HCT116 (cell line): ENCODE data around the gene RNASEL. TPM values are rescaled to one million over a fixed set of nuclear protein-coding genes. Genes with fewer than 3 reads are reported as not detected.

Experiments
- ATAC-seq: fragments of 200-7000 bp; cut with Tn5 transposase; 2 replicates; pipeline ENCODE4 v1.9.1; 2020; ENCODE audit warnings: mild to moderate bottlenecking, moderate library complexity
- BruUV-seq: library from RNA; stranded (reverse); fragments of 400-500 nt; replicated peaks from 2 replicates; lab custom pipeline; 2021; lab: Mats Ljungman, UMichigan
- CTCF ChIA-PET: fragments of 300-600 bp; sonication (Branson Sonifier 250); formaldehyde crosslinking; loops from one replicate; lab custom pipeline; 2021; ENCODE audit warnings: antibody characterized with exemption; lab: Charles Lee
- POLR2A ChIA-PET: fragments of 300-600, 350-600 bp; sonication (Branson Sonifier 250); formaldehyde crosslinking; loops from one replicate; lab custom pipeline; 2021; ENCODE audit warnings: antibody characterized with exemption; lab: Charles Lee
- RAD21 ChIA-PET, 2 experiments: fragments of 300-600 bp; sonication (Branson Sonifier 250); formaldehyde crosslinking; loops; one replicate each; lab custom pipeline; 2023; ENCODE audit warnings: low total read pairs in 2 of 2; ENCODE audit not compliant: uncharacterized antibody in 2 of 2, unreplicated experiment in 2 of 2, low non-redundant PET in 1 of 2; lab: Charles Lee
- DNase-seq: peaks from one replicate; pipeline ENCODE4 v3.0.0-alpha.2; 2010; ENCODE audit warnings: low read depth, low spot score
- H2AFZ ChIP-seq: fragments of 200-600 bp; shearing (Covaris generic), sonication (generic); 2 replicates; pipeline ENCODE4 v1.6.1; 2017; ENCODE audit warnings: low read depth, mixed run types, mixed read lengths, antibody characterized with exemption, low read length; ENCODE audit not compliant: poor library complexity, severe bottlenecking
- H3K27ac ChIP-seq: 2 replicates; pipeline ENCODE4 v1.5.1; 2012; ENCODE audit warnings: low read depth, low read length
- H3K27me3 ChIP-seq: fragments of 200-600 bp; sonication (generic); 2 replicates; pipeline ENCODE4 v1.6.1; 2016; ENCODE audit warnings: mixed run types, low read length, mixed read lengths; ENCODE audit not compliant: insufficient read depth
- H3K36me3 ChIP-seq, 2 experiments: fragments of 200-500 bp in 1 of 2; fragments of 200-600 bp in 1 of 2; sonication (Bioruptor generic) in 1 of 2; sonication (generic) in 1 of 2; 2 replicates each; pipeline versions ENCODE4 v1.5.1 to v1.6.1; 2014 to 2016; ENCODE audit warnings: low read length in 2 of 2, inconsistent platforms in 1 of 2, mixed read lengths in 1 of 2, mixed run types in 1 of 2; ENCODE audit not compliant: insufficient read depth in 2 of 2, control insufficient read depth in 1 of 2
- H3K4me1 ChIP-seq, 2 experiments: fragments of 200-600 bp in 1 of 2; sonication (generic) in 1 of 2; 2 replicates each; pipeline versions ENCODE4 v1.5.1 to v1.6.1; 2012 to 2017; ENCODE audit warnings: low read length in 2 of 2, inconsistent platforms in 1 of 2, mild to moderate bottlenecking in 1 of 2, mixed read lengths in 1 of 2, mixed run types in 1 of 2, moderate library complexity in 1 of 2; ENCODE audit not compliant: insufficient read depth in 2 of 2, control insufficient read depth in 1 of 2
- H3K4me2 ChIP-seq: fragments of 200-600 bp; sonication (generic); 2 replicates; pipeline ENCODE4 v1.6.1; 2017; ENCODE audit warnings: mixed run types, low read length, mixed read lengths
- H3K4me3 ChIP-seq, 2 experiments: fragments of 200-600 bp in 1 of 2; sonication (generic) in 1 of 2; replicated peaks in 1 of 2; 2 replicates each; pipeline ENCODE4 v1.5.1; 2011 to 2016; ENCODE audit warnings: low read length in 2 of 2, control low read depth in 1 of 2, low read depth in 1 of 2, mild to moderate bottlenecking in 1 of 2, mixed read lengths in 1 of 2, mixed run types in 1 of 2
- H3K79me2 ChIP-seq: fragments of 200-600 bp; sonication (generic); 2 replicates; pipeline ENCODE4 v1.6.1; 2017; ENCODE audit warnings: mild to moderate bottlenecking, mixed run types, low read length, moderate library complexity, mixed read lengths; ENCODE audit not compliant: insufficient read depth
- H3K9ac ChIP-seq: fragments of 200-600 bp; sonication (generic); 2 replicates; pipeline ENCODE4 v1.6.1; 2016; ENCODE audit warnings: low read length, mixed read lengths
- H3K9me2 ChIP-seq: fragments of 200-600 bp; sonication (generic), shearing (Covaris generic); 2 replicates; pipeline ENCODE4 v1.6.1; 2017; ENCODE audit warnings: mixed run types, mild to moderate bottlenecking, moderate library complexity; ENCODE audit not compliant: insufficient read depth
- H3K9me3 ChIP-seq, 2 experiments: fragments of 200-500 bp in 1 of 2; fragments of 200-600 bp in 1 of 2; sonication (Bioruptor generic) in 1 of 2; sonication (generic) in 1 of 2; 2 replicates each; pipeline ENCODE4 v1.6.1; 2014 to 2017; ENCODE audit warnings: low read length in 2 of 2, mixed read lengths in 2 of 2, inconsistent platforms in 1 of 2, low read depth in 1 of 2, mild to moderate bottlenecking in 1 of 2, mixed run types in 1 of 2, moderate library complexity in 1 of 2; ENCODE audit not compliant: control insufficient read depth in 1 of 2, insufficient read depth in 1 of 2
- H4K20me1 ChIP-seq: fragments of 200-600 bp; sonication (generic), shearing (Covaris generic); 2 replicates; pipeline ENCODE4 v1.6.1; 2017; ENCODE audit warnings: mixed run types, mild to moderate bottlenecking, moderate library complexity; ENCODE audit not compliant: insufficient read depth
- ATF3 ChIP-seq: IDR thresholded peaks from 2 replicates; pipeline ENCODE4 v1.6.1; 2012
- CBX3 ChIP-seq: IDR thresholded peaks from 2 replicates; pipeline ENCODE4 v1.6.1; 2012; ENCODE audit warnings: low read depth
- CEBPB ChIP-seq: IDR thresholded peaks from 2 replicates; pipeline ENCODE4 v1.6.1; 2012; ENCODE audit warnings: low read depth
- EGR1 ChIP-seq: IDR thresholded peaks from 2 replicates; pipeline ENCODE4 v1.6.1; 2012; ENCODE audit warnings: low read depth
- ELF1 ChIP-seq: IDR thresholded peaks from 2 replicates; pipeline ENCODE4 v1.6.1; 2012; ENCODE audit warnings: low read depth, borderline replicate concordance
- EZH2 ChIP-seq: fragments of 200-600 bp; sonication (generic); IDR thresholded peaks from 2 replicates; pipeline ENCODE4 v1.6.1; 2017; ENCODE audit warnings: antibody characterized with exemption, mixed run types
- EZH2phosphoT487 ChIP-seq: fragments of 200-600 bp; IDR thresholded peaks from 2 replicates; pipeline ENCODE4 v1.6.1; 2018; ENCODE audit warnings: antibody characterized with exemption, borderline replicate concordance
- POLR2A ChIP-seq: IDR thresholded peaks from 2 replicates; pipeline ENCODE4 v1.7.0; 2011; ENCODE audit warnings: borderline replicate concordance; ENCODE audit not compliant: insufficient read depth, insufficient read length; ENCODE audit errors: extremely low read depth
- SP1 ChIP-seq: IDR thresholded peaks from 2 replicates; pipeline ENCODE4 v1.6.1; 2012; ENCODE audit warnings: low read depth
- SRF ChIP-seq: IDR thresholded peaks from 2 replicates; pipeline ENCODE4 v1.6.1; 2012; ENCODE audit warnings: low read depth
- YY1 ChIP-seq: IDR thresholded peaks from 2 replicates; pipeline ENCODE4 v1.6.1; 2011; ENCODE audit warnings: low read length, low read depth, moderate library complexity, mild to moderate bottlenecking; ENCODE audit not compliant: insufficient replicate concordance; ENCODE audit errors: extremely low read depth
- ZFX ChIP-seq: fragments of 450-650 bp; IDR thresholded peaks from 2 replicates; pipeline ENCODE4 v1.6.1; 2017
- intact Hi-C: fragments of 100-400 bp; cut with micrococcal nuclease; formaldehyde crosslinking; loops from 2 replicates; pipeline ENCODE4 v1.10.0; 2022
- total RNA-seq: library from RNA; stranded (reverse); gene quantifications from one replicate; pipeline ENCODE4 v1.2.1, GENCODE V29; 2021; ENCODE audit not compliant: unreplicated experiment
- TF ChIP-seq, protein P1 (sequence below): IDR thresholded peaks from 2 replicates; pipeline ENCODE4 v1.6.1; 2012

Gene RNASEL
- total RNA-seq, 1 experiment from 2014 or later: 2.9 TPM

GRCh38 chr1:182598296-182598695 is 9.2 kb upstream of the RNASEL start:
- intact Hi-C loops: no loop called here

DNA sequence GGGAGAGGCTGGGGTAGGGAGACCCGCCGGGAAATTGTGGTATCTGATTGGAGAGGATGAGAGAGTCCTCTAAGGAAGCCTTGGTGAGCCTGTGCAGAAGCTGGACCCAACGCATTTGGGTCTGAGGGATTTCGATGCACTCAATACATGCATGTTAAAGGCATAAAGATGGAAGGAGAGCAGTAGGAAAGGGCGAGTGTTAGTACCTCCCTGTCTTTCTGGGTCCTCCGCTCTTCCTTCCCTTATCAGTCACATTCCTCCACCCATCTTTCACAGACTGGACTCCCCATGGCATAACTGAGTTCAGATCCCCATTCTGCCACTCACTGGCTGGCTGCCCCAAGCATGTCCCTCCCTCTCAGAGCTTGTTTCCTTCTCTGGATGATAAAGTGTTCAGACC is 7.9 kb upstream of the RNASEL start:
- H3K4me1 ChIP-seq: no peaks in the 10 kb centered on the region
- no peak overlapping the region for H3K4me2 ChIP-seq
- no peaks in the 10 kb centered on the region for H3K27me3 ChIP-seq
- ATAC-seq (no peak), DNase-seq (no peak)
- H3K79me2 ChIP-seq: no peaks in the 10 kb centered on the region
- no peak overlapping the region for H3K4me3 ChIP-seq
- ChIA-PET RAD21 (no interaction called here), CTCF (interaction anchor here (1.4 to 17.3 kb wide), 2 partner anchors 183 to 189 kb away, joined by 3 to 412 read pairs; partner anchors contain the start of gene NPL), POLR2A (interaction anchor here (1.1 kb wide), 1 partner anchor 190 kb away, joined by 3 read pairs; no protein-coding TSS in a partner anchor)
- no peak overlapping the region for H3K9ac ChIP-seq
- H4K20me1 ChIP-seq: no peaks in the 10 kb centered on the region
- BruUV-seq: no TSS peak
- no peak overlapping the region for H3K27ac ChIP-seq
- TF ChIP-seq SRF (no peak), EGR1 (no peak), POLR2A (no peak), CEBPB (no peak), EZH2phosphoT487 (no peak), YY1 (no peak), ZFX (no peak), EZH2 (no peak), ATF3 (no peak), CBX3 (no peak), ELF1 (no peak)
- TF ChIP-seq, protein P1, sequence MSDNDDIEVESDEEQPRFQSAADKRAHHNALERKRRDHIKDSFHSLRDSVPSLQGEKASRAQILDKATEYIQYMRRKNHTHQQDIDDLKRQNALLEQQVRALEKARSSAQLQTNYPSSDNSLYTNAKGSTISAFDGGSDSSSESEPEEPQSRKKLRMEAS: no peak
- TF ChIP-seq, all 23 proteins: peak for 0
- Histone ChIP-seq H3K9me2 (no peaks in the 10 kb centered on the region), H3K9me3 (no peaks in the 10 kb centered on the region), H3K36me3 (peaks cover 12 to 17% of the 10 kb centered on the region in 2 experiments; a peak in 3 of 4 replicates), H2AFZ (no peak overlapping the region)
- intact Hi-C loops: no loop called here

More at GRCh38 chr1:182598296-182598695, 9.2 kb upstream of the RNASEL start:
- no peak overlapping the region for H3K4me2 ChIP-seq
- TF ChIP-seq, protein P1: no peak
- no peak for TF ChIP-seq SP1
- TF ChIP-seq YY1: no peak
- TF ChIP-seq, all 23 proteins: peak for 0
- BruUV-seq: no TSS peak
- Histone ChIP-seq H4K20me1 (no peaks in the 10 kb centered on the region), H3K9ac (no peak overlapping the region), H3K9me2 (no peaks in the 10 kb centered on the region), H3K27me3 (no peaks in the 10 kb centered on the region), H3K9me3 (no peaks in the 10 kb centered on the region), H3K27ac (no peak overlapping the region), H3K4me3 (no peak overlapping the region), H3K36me3 (peaks cover 12 to 17% of the 10 kb centered on the region in 2 experiments; a peak in 3 of 4 replicates), H3K4me1 (peaks cover 0 to 6% of the 10 kb centered on the region in 2 experiments; a peak in 2 of 4 replicates), H2AFZ (no peak overlapping the region), H3K79me2 (no peaks in the 10 kb centered on the region)
- RAD21 ChIA-PET: interaction anchor here in 1 of 2 experiments (0.8 kb wide), 1 partner anchor 184 kb away, joined by 3 read pairs; no protein-coding TSS in a partner anchor
- no peak for ATAC-seq
- POLR2A ChIA-PET: interaction anchor here (0.6 to 4.6 kb wide), 3 partner anchors 9 to 185 kb away, joined by 3 to 39 read pairs (median 4); partner anchors contain the start of gene RNASEL
- no peak for DNase-seq
- CTCF ChIA-PET: interaction anchor here (1.3 to 17.3 kb wide), 2 partner anchors 8 to 187 kb away, joined by 5 to 412 read pairs; partner anchors contain the start of gene NPL
